Mesodermal cell (in vitro differentiated cells): ENCODE data around the gene AIFM3.

Source experiments
- H3K27ac ChIP-seq: 2 replicates; pipeline ENCODE4 v1.7.0; 2013; ENCODE audit warnings: mild to moderate bottlenecking, low read depth, low read length, moderate library complexity; ENCODE audit not compliant: severe bottlenecking
- H3K36me3 ChIP-seq: 2 replicates; pipeline ENCODE4 v1.7.1; 2013; ENCODE audit warnings: mild to moderate bottlenecking, low read length, moderate library complexity; ENCODE audit not compliant: control insufficient read depth, insufficient read depth
- H3K4me1 ChIP-seq: one replicate; pipeline ENCODE4 v1.7.1; 2013; ENCODE audit warnings: mild to moderate bottlenecking, low read length; ENCODE audit not compliant: insufficient read depth, control insufficient read depth, poor library complexity, severe bottlenecking
- H3K4me3 ChIP-seq: 2 replicates; pipeline ENCODE4 v1.7.0; 2013; ENCODE audit warnings: low read length, control low read depth, mild to moderate bottlenecking; ENCODE audit not compliant: insufficient read depth, poor library complexity, severe bottlenecking; ENCODE audit errors: extremely low read depth
- H3K9me3 ChIP-seq: 2 replicates; pipeline ENCODE4 v1.7.1; 2013; ENCODE audit warnings: mild to moderate bottlenecking, low read length, moderate library complexity; ENCODE audit not compliant: control insufficient read depth
- WGBS, 2 experiments: methylation state at CpG; one replicate each; pipeline ENCODE4 v1.1.5; 2013; ENCODE audit warnings: missing lambda C conversion rate in 2 of 2; ENCODE audit not compliant: insufficient coverage in 2 of 2; 5-methylcytosine and 5-hydroxymethylcytosine counted together

AIFM3 gene

GRCh38 chr22:20978419-20978818 lies 11.4 kb downstream of the AIFM3 start:
- 82 to 92% methylated on average over 1 of the region's 2 CpGs for WGBS, 2 experiments
- Histone ChIP-seq H3K9me3 (peaks cover 12% of the 10 kb centered on the region), H3K27ac (no peak overlapping the region)

GRCh38 chr22:20979243-20979809 lies 12.3 kb downstream of the AIFM3 start:
- peaks cover 12% of the 10 kb centered on the region for H3K9me3 ChIP-seq
- H3K4me1 ChIP-seq: peaks cover 11% of the 10 kb centered on the region
- no peak overlapping the region for H3K27ac ChIP-seq
- H3K36me3 ChIP-seq: peaks cover 10% of the 10 kb centered on the region
- 24 to 31% methylated on average over 28 to 36 of the region's 39 CpGs for WGBS, 2 experiments
- H3K4me3 ChIP-seq: no peak overlapping the region

More at GRCh38 chr22:20978419-20978818, 11.4 kb downstream of the AIFM3 start:
- peaks cover under 1% of the 10 kb centered on the region for H3K36me3 ChIP-seq
- H3K4me1 ChIP-seq: peaks cover 11% of the 10 kb centered on the region
- no peak overlapping the region for H3K4me3 ChIP-seq

GRCh38 chr22:20979940-20980453 lies 12.9 kb downstream of the AIFM3 start:
- H3K4me1 ChIP-seq: peaks cover 11% of the 10 kb centered on the region
- peaks cover 12% of the 10 kb centered on the region for H3K9me3 ChIP-seq
- WGBS, 2 experiments: 72 to 73% methylated on average over 9 to 10 of the region's 13 CpGs
- peaks cover 14% of the 10 kb centered on the region for H3K36me3 ChIP-seq
- H3K4me3 ChIP-seq: no peak overlapping the region
- no peak overlapping the region for H3K27ac ChIP-seq

- Histone ChIP-seq H3K9me3 (peaks cover 12% of the 10 kb centered on the region), H3K27ac (no peak overlapping the region), H3K4me3 (no peak overlapping the region), H3K4me1 (peaks cover 11% of the 10 kb centered on the region), H3K36me3 (peaks cover 18% of the 10 kb centered on the region)
- 82 to 90% methylated on average over 4 of the region's 4 CpGs for WGBS, 2 experiments
Observed at GRCh38 chr22:20980523-20980922, 13.5 kb downstream of the AIFM3 start.

- peaks cover 24% of the 10 kb centered on the region for H3K36me3 ChIP-seq
- peaks cover 12% of the 10 kb centered on the region for H3K9me3 ChIP-seq
- peaks cover 11% of the 10 kb centered on the region for H3K4me1 ChIP-seq
- H3K4me3 ChIP-seq: peak overlapping the region; percentile 83
- peak overlapping the region; percentile 71 for H3K27ac ChIP-seq
- WGBS, 2 experiments: 75 to 100% methylated on average over 4 of the region's 10 CpGs
Observed at GRCh38 chr22:20980938-20981722, 14.1 kb downstream of the AIFM3 start.

GRCh38 chr22:20981787-20982562 lies 14.9 kb downstream of the AIFM3 start, which contains the start of gene LZTR1:
Gene LZTR1, plus strand, starts transcription at chr22:20982297. Its CDS starts 75 bp downstream, at chr22:20982372.
- Histone ChIP-seq H3K9me3 (peaks cover 12% of the 10 kb centered on the region), H3K4me3 (peak within 1 kb of the TSS; percentile 83), H3K36me3 (peaks cover 28% of the 10 kb centered on the region), H3K4me1 (peaks cover 11% of the 10 kb centered on the region), H3K27ac (peak within 1 kb of the TSS; percentile 71)
- WGBS, 2 experiments: 0 to 1% methylated on average over 75 to 76 of the region's 87 CpGs

- WGBS, 2 experiments: 9% methylated on average over 10 to 12 of the region's 12 CpGs
- Histone ChIP-seq H3K27ac (no peak overlapping the region), H3K4me3 (peak overlapping the region; percentile 83), H3K36me3 (peaks cover 32% of the 10 kb centered on the region), H3K9me3 (peaks cover 12% of the 10 kb centered on the region), H3K4me1 (peaks cover 11% of the 10 kb centered on the region)
Observed at GRCh38 chr22:20982563-20982882, 15.5 kb downstream of the AIFM3 start.

GRCh38 chr22:20983081-20983771 lies 16.2 kb downstream of the AIFM3 start:
- H3K4me3 ChIP-seq: peak overlapping the region; percentile 83
- WGBS, 2 experiments: 100% methylated on average over 1 to 3 of the region's 5 CpGs

GRCh38 chr22:20985720-20986119 lies 18.7 kb downstream of the AIFM3 start:
- H3K9me3 ChIP-seq: no peaks in the 10 kb centered on the region
- no peak overlapping the region for H3K4me3 ChIP-seq
- WGBS, 2 experiments: 90 to 95% methylated on average over 7 of the region's 7 CpGs
- peaks cover 54% of the 10 kb centered on the region for H3K36me3 ChIP-seq
- no peak overlapping the region for H3K27ac ChIP-seq
- H3K4me1 ChIP-seq: peaks cover 11% of the 10 kb centered on the region

More at GRCh38 chr22:20983081-20983771, 16.2 kb downstream of the AIFM3 start:
- Histone ChIP-seq H3K9me3 (peaks cover 11% of the 10 kb centered on the region), H3K36me3 (peaks cover 39% of the 10 kb centered on the region), H3K27ac (no peak overlapping the region), H3K4me1 (peaks cover 11% of the 10 kb centered on the region)

GRCh38 chr22:20986365-20986764 lies 19.3 kb downstream of the AIFM3 start:
- Histone ChIP-seq H3K4me3 (no peak overlapping the region), H3K4me1 (peaks cover 9% of the 10 kb centered on the region), H3K36me3 (peaks cover 61% of the 10 kb centered on the region), H3K27ac (no peak overlapping the region), H3K9me3 (no peaks in the 10 kb centered on the region)
- WGBS, 2 experiments: 88 to 92% methylated on average over 1 of the region's 1 CpG
